Retinal pigment epithelial cell (primary cell): Measurements from ENCODE around the gene ZNRD2.

Source experiments
- DNase-seq: peaks from one replicate; pipeline ENCODE4 v3.0.0-alpha.2; 2010; ENCODE audit warnings: low read depth
- H3K4me3 ChIP-seq: 2 replicates; pipeline ENCODE4 v1.5.1; 2011; ENCODE audit warnings: mild to moderate bottlenecking, low read length, control low read depth, moderate library complexity
- CTCF ChIP-seq: conservative IDR thresholded peaks from 2 replicates; pipeline ENCODE4 v1.5.1; 2011; ENCODE audit warnings: low read depth, low read length, control low read depth, inconsistent platforms

ZNRD2 gene

GRCh38 chr11:65593518-65594414 lies 23.5 kb downstream of the ZNRD2 start:
- DNase-seq: no peak
- no peak overlapping the region for H3K4me3 ChIP-seq
- peak; percentile 78 for TF ChIP-seq CTCF

GRCh38 chr11:65595131-65595530 lies 24.9 kb downstream of the ZNRD2 start:
- H3K4me3 ChIP-seq: no peak overlapping the region
- no peak for DNase-seq
- no peak for TF ChIP-seq CTCF

GRCh38 chr11:65595543-65596281 lies 25.4 kb downstream of the ZNRD2 start, which contains the start of gene KCNK7:
KCNK7 (minus strand) TSS chr11:65595800; CDS start chr11:65595772, 28 bp downstream.
- no peak for TF ChIP-seq CTCF
- no peak within 1 kb of the TSS for H3K4me3 ChIP-seq
- DNase-seq: no peak

DNA sequence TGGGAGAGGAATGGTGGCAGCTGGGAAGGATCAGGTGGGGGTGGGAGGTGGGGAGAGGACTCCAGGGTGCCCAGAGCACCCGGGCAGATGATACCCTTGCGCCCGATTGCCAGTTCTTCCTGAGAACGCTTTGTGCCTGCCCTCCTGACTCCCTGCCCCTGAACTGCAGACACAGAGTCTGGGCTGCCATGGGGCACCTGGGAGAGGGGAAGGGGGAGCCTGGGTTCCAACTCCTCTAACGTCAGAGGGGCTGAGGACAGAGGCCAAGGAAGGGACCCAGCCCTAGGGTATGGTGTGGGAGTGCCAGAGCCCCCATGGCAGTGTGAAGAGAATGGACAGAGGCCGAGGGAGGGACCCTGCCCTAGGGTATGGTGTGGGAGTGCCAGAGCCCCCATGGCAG lies 26.2 kb downstream of the ZNRD2 start:
- DNase-seq: no peak
- no peak overlapping the region for H3K4me3 ChIP-seq
- TF ChIP-seq CTCF: no peak

DNA sequence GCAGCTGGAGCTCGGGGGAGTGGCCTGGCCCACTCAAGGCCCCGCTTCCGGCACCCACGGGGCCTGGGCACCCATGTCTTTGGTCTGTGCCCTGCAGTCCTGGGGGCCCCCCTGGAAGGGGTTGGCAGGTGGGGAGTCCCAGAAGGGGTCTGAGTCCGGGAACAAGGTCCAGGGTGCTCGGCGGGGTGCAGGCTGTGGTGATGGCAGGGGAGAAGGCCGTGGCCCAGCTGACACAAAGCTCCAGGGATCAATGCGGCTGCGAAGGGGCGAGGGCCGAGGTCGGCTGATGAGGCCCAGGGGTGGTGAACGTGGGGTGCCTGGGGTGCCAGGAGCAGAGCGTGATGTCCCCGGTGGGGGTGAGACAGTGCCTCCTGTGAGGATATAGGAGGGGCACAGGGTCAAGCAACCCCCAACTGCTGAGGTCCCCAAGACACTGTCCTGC lies 28.0 kb downstream of the ZNRD2 start:
- no peak for DNase-seq
- no peak for TF ChIP-seq CTCF
- no peak overlapping the region for H3K4me3 ChIP-seq

GRCh38 chr11:65599216-65599954 lies 29.1 kb downstream of the ZNRD2 start:
- no peak overlapping the region for H3K4me3 ChIP-seq
- no peak for DNase-seq
- no peak for TF ChIP-seq CTCF
